WERI-Rb-1 (cell line): ENCODE measurements around the gene HPGDS.
"Not testable (repeated sequence)": the region's sequence is repeated elsewhere in the genome, so short reads cannot be mapped to it uniquely, and the experiment has no call there.

ENCODE experiments used
- DNase-seq: peaks from one replicate; pipeline ENCODE4 v3.0.0-alpha.2; 2020
- H3K27ac ChIP-seq: fragments of 250-450 bp; sonication (Bioruptor Pico); 2 replicates; pipeline ENCODE4 v1.5.1; 2020; ENCODE audit warnings: mild to moderate bottlenecking, moderate library complexity
- H3K27me3 ChIP-seq: fragments of 250-450 bp; sonication (Bioruptor Pico); 2 replicates; pipeline ENCODE4 v1.5.1; 2021; ENCODE audit warnings: mild to moderate bottlenecking, low read depth, moderate library complexity; ENCODE audit not compliant: insufficient read depth, severe bottlenecking
- H3K36me3 ChIP-seq: fragments of 250-450 bp; sonication (Bioruptor Pico); 2 replicates; pipeline ENCODE4 v1.5.1; 2020; ENCODE audit warnings: mild to moderate bottlenecking, moderate library complexity
- H3K4me3 ChIP-seq: 2 replicates; pipeline ENCODE4 v1.5.1; 2011; ENCODE audit warnings: low read depth, mild to moderate bottlenecking, control low read depth, low read length
- H3K9me3 ChIP-seq: fragments of 250-450 bp; sonication (Bioruptor Pico); 2 replicates; pipeline ENCODE4 v1.5.1; 2021; ENCODE audit warnings: mild to moderate bottlenecking, moderate library complexity; ENCODE audit not compliant: severe bottlenecking
- TF ChIP-seq, protein P1 (sequence below): IDR thresholded peaks from 2 replicates; pipeline ENCODE4 v1.5.1; 2011; ENCODE audit warnings: low read depth, mild to moderate bottlenecking, control low read depth, inconsistent platforms, low read length

The HPGDS gene

GRCh38 chr4:94338681-94339351, 3.8 kb downstream of the HPGDS start:
- Histone ChIP-seq H3K4me3 (no peak overlapping the region), H3K36me3 (no peaks in the 10 kb centered on the region), H3K27me3 (no peaks in the 10 kb centered on the region), H3K27ac (no peak overlapping the region), H3K9me3 (no peaks in the 10 kb centered on the region)
- TF ChIP-seq, protein P1, sequence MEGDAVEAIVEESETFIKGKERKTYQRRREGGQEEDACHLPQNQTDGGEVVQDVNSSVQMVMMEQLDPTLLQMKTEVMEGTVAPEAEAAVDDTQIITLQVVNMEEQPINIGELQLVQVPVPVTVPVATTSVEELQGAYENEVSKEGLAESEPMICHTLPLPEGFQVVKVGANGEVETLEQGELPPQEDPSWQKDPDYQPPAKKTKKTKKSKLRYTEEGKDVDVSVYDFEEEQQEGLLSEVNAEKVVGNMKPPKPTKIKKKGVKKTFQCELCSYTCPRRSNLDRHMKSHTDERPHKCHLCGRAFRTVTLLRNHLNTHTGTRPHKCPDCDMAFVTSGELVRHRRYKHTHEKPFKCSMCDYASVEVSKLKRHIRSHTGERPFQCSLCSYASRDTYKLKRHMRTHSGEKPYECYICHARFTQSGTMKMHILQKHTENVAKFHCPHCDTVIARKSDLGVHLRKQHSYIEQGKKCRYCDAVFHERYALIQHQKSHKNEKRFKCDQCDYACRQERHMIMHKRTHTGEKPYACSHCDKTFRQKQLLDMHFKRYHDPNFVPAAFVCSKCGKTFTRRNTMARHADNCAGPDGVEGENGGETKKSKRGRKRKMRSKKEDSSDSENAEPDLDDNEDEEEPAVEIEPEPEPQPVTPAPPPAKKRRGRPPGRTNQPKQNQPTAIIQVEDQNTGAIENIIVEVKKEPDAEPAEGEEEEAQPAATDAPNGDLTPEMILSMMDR = no peak
- no peak for DNase-seq

- DNase-seq, H3K27ac ChIP-seq, H3K27me3 ChIP-seq, H3K4me3 ChIP-seq, H3K9me3 ChIP-seq, H3K36me3 ChIP-seq: not testable (repeated sequence)
These were observed 5.8 kb downstream of the HPGDS start for GRCh38 chr4:94336791-94337190.

DNA sequence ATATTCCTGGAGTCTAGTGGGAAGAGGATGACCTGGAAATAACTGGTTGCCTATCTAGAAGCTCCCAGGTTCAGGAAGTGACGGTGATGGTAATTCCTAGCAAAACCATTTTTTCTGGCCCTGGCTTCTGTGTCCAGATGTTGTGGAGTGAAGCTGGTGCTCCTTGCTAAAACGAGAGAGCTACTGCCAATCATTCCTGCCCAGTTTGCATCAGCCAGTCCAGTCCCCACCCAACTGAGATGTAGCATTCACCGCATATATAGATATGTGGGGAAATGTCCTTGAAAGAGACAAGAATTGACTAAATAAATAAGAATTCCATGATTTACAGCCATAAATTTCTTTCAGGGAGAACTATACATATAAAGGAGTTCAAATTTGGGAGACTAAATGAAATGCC, 6.3 kb downstream of the HPGDS start:
- no peaks in the 10 kb centered on the region for H3K36me3 ChIP-seq
- no peaks in the 10 kb centered on the region for H3K9me3 ChIP-seq
- DNase-seq = no peak
- no peak overlapping the region for H3K4me3 ChIP-seq
- no peak overlapping the region for H3K27ac ChIP-seq
- TF ChIP-seq, protein P1 = no peak
- H3K27me3 ChIP-seq = no peaks in the 10 kb centered on the region

DNA sequence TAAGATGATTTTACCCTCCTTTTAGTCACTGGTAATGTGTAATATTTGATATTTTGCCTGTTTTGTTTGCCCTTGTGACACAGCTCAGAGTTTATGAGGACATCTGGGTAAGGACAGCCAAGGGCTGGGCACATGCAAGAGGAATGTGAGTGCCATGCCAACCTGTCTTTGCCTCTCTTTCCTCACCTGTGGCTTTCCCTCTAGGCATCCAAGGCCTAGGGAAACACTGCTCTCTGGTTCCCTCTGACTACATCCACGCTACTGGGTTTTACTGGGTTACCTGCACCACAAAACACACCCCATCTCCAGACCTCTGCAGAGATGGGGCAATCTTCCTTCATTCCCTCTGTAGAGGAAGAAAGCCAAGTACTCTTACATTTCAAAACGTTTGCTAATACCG, 7.7 kb downstream of the HPGDS start:
- H3K27ac ChIP-seq = no peak overlapping the region
- no peaks in the 10 kb centered on the region for H3K36me3 ChIP-seq
- TF ChIP-seq, protein P1 = no peak
- H3K9me3 ChIP-seq = no peaks in the 10 kb centered on the region
- H3K4me3 ChIP-seq = no peak overlapping the region
- no peak for DNase-seq
- no peaks in the 10 kb centered on the region for H3K27me3 ChIP-seq

- H3K4me3 ChIP-seq = no peak overlapping the region
- H3K27me3 ChIP-seq = no peaks in the 10 kb centered on the region
- no peak overlapping the region for H3K27ac ChIP-seq
- H3K9me3 ChIP-seq = no peaks in the 10 kb centered on the region
- no peaks in the 10 kb centered on the region for H3K36me3 ChIP-seq
- no peak for DNase-seq
- TF ChIP-seq, protein P1 = no peak
These were observed 8.2 kb downstream of the HPGDS start for GRCh38 chr4:94334476-94334875.

DNA sequence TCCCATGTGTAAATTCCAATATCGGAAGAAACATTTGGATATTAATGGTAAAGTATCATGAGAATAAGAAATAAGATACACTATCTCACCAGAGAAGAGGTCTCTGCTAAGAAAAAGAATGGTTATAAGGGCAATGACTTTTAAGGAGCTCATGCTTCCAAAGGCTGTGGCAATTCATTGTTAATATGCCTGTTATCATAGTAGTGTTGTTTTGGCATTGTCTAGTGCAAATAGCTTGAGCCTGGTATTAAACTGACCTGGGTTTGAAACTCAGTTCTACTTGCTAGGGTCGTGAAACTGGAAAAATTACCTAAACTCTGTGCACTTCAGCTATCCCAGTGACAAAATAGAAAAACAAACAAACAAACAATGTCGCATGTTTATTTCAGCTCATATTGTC, 8.8 kb downstream of the HPGDS start:
- Histone ChIP-seq H3K4me3 (no peak overlapping the region), H3K36me3 (no peaks in the 10 kb centered on the region), H3K9me3 (no peaks in the 10 kb centered on the region), H3K27me3 (no peaks in the 10 kb centered on the region), H3K27ac (no peak overlapping the region)
- DNase-seq = no peak
- TF ChIP-seq, protein P1 = no peak
